Activated B cell treated with CpG ODN at 0.5 μM for 24 hours (primary cell): ENCODE results near the gene DCTPP1. TPM values are rescaled to one million over a fixed set of nuclear protein-coding genes. Genes with fewer than 3 reads are reported as not detected.

ENCODE experiments used
- ATAC-seq: fragments of 200-7000 bp; cut with Tn5 transposase; one replicate; pipeline ENCODE4 v1.10.0; 2021; ENCODE audit warnings: low read depth, mild to moderate bottlenecking, moderate library complexity
- CTCF ChIA-PET: fragments of 350-600 bp; sonication (Branson Sonifier 250); formaldehyde crosslinking; loops from one replicate; lab custom pipeline; 2021; ENCODE audit warnings: antibody characterized with exemption; lab: Charles Lee
- POLR2A ChIA-PET: fragments of 350-600 bp; sonication (Branson Sonifier 250); formaldehyde crosslinking; loops from one replicate; lab custom pipeline; 2021; ENCODE audit warnings: antibody characterized with exemption; lab: Charles Lee
- DNase-seq: peaks from one replicate; pipeline ENCODE4 v3.0.0; 2022
- H3K27ac Mint-ChIP-seq: one replicate; pipeline ENCODE4 v1.8.0; 2020; ENCODE audit warnings: mixed read lengths
- H3K27me3 Mint-ChIP-seq: one replicate; pipeline ENCODE4 v1.8.0; 2021; ENCODE audit warnings: mixed read lengths
- H3K36me3 Mint-ChIP-seq: one replicate; pipeline ENCODE4 v1.8.0; 2021; ENCODE audit warnings: low read depth, mixed read lengths
- H3K4me1 Mint-ChIP-seq: one replicate; pipeline ENCODE4 v1.8.0; 2021; ENCODE audit warnings: mixed read lengths
- H3K4me3 Mint-ChIP-seq: one replicate; pipeline ENCODE4 v1.8.0; 2020; ENCODE audit warnings: mild to moderate bottlenecking, mixed read lengths
- H3K9me3 Mint-ChIP-seq: one replicate; pipeline ENCODE4 v1.8.0; 2020; ENCODE audit warnings: mixed read lengths
- CTCF ChIP-seq: fragments of 200-600 bp; IDR thresholded peaks from one replicate; pipeline ENCODE4 v1.8.0; 2022; ENCODE audit warnings: antibody characterized with exemption, mild to moderate bottlenecking
- intact Hi-C: fragments of 100-400 bp; cut with micrococcal nuclease; formaldehyde crosslinking; loops from one replicate; pipeline ENCODE4 v1.15.1; 2024
- total RNA-seq: library from RNA; stranded (reverse); gene quantifications from 2 replicates; pipeline ENCODE4 v1.2.3, GENCODE V29; 2022

Gene DCTPP1
- total RNA-seq, 1 donor from 2014 or later = 66.7 TPM

GRCh38 chr16:30437511-30438046, 7.7 kb upstream of the DCTPP1 start:
- CTCF ChIA-PET = no interaction called here
- H3K27ac Mint-ChIP-seq = peak overlapping the region; percentile 10
- peaks cover 22% of the 10 kb centered on the region for H3K4me1 Mint-ChIP-seq
- POLR2A ChIA-PET = interaction anchor here (0.5 to 0.6 kb wide), 2 partner anchors 68 to 197 kb away, joined by 6 to 7 read pairs; no protein-coding TSS in a partner anchor
- H3K4me3 Mint-ChIP-seq = no peak overlapping the region
- DNase-seq (no peak), ATAC-seq (no peak)
- no peaks in the 10 kb centered on the region for H3K9me3 Mint-ChIP-seq
- intact Hi-C loops = no loop called here
- H3K36me3 Mint-ChIP-seq = no peaks in the 10 kb centered on the region
- no peaks in the 10 kb centered on the region for H3K27me3 Mint-ChIP-seq
- TF ChIP-seq CTCF = no peak

GRCh38 chr16:30434852-30435251, 5.0 kb upstream of the DCTPP1 start:
- ATAC-seq = no peak
- no peak overlapping the region for H3K4me3 Mint-ChIP-seq

GRCh38 chr16:30430428-30430970, 669 bp upstream of the DCTPP1 start:
- no peak overlapping the region for H3K4me3 Mint-ChIP-seq
- POLR2A ChIA-PET = interaction anchor here (0.5 to 2.7 kb wide), 40 partner anchors 9 to 836 kb away, joined by 3 to 51 read pairs (median 8); partner anchors contain the start of genes CD2BP2, CORO1A, FBRS and ITGAL
- intact Hi-C loops = loop anchor here (1.0 to 2.0 kb wide), 16 partner anchors 12 to 268 kb away; partner anchors contain the start of genes FBRS, PRR14, SEPHS2 and SRCAP
- TF ChIP-seq CTCF = no peak
- peaks cover 2% of the 10 kb centered on the region for H3K4me1 Mint-ChIP-seq
- no peaks in the 10 kb centered on the region for H3K9me3 Mint-ChIP-seq
- H3K27me3 Mint-ChIP-seq = no peaks in the 10 kb centered on the region
- CTCF ChIA-PET = interaction anchor here (0.7 to 3.8 kb wide), 32 partner anchors 9 to 267 kb away, joined by 3 to 35 read pairs (median 5); partner anchors contain the start of genes ITGAL, ZNF48, ZNF688 and ZNF747
- ATAC-seq (peak; percentile 5), DNase-seq (no peak)
- H3K36me3 Mint-ChIP-seq = peaks cover 22% of the 10 kb centered on the region
- no peak overlapping the region for H3K27ac Mint-ChIP-seq

More at GRCh38 chr16:30434852-30435251, 5.0 kb upstream of the DCTPP1 start:
- no peaks in the 10 kb centered on the region for H3K36me3 Mint-ChIP-seq
- TF ChIP-seq CTCF = no peak
- DNase-seq = no peak
- H3K9me3 Mint-ChIP-seq = no peaks in the 10 kb centered on the region
- POLR2A ChIA-PET = interaction anchor here (0.8 to 1.4 kb wide), 2 partner anchors 10 to 93 kb away, joined by 4 read pairs; no protein-coding TSS in a partner anchor
- no peaks in the 10 kb centered on the region for H3K27me3 Mint-ChIP-seq
- intact Hi-C loops = no loop called here
- CTCF ChIA-PET = no interaction called here
- peaks cover 13% of the 10 kb centered on the region for H3K4me1 Mint-ChIP-seq
- H3K27ac Mint-ChIP-seq = no peak overlapping the region

GRCh38 chr16:30429418-30429677, 482 bp downstream of the DCTPP1 start:
- H3K36me3 Mint-ChIP-seq = peaks cover 32% of the 10 kb centered on the region
- ChIA-PET CTCF (interaction anchor here (0.6 to 3.8 kb wide), 37 partner anchors 9 to 512 kb away, joined by 3 to 35 read pairs (median 5); partner anchors contain the start of genes ITGAL, SEPHS2, ZNF48 and ZNF688), POLR2A (interaction anchor here (0.6 to 2.7 kb wide), 44 partner anchors 10 to 639 kb away, joined by 3 to 51 read pairs (median 7); partner anchors contain the start of genes CD2BP2, CORO1A, FBRS and ITGAL)
- peaks cover 2% of the 10 kb centered on the region for H3K4me1 Mint-ChIP-seq
- no peak for TF ChIP-seq CTCF
- DNase-seq (no peak), ATAC-seq (peak; percentile 3)
- H3K9me3 Mint-ChIP-seq = no peaks in the 10 kb centered on the region
- intact Hi-C loops = no loop called here
- no peak overlapping the region for H3K27ac Mint-ChIP-seq
- no peak overlapping the region for H3K4me3 Mint-ChIP-seq
- no peaks in the 10 kb centered on the region for H3K27me3 Mint-ChIP-seq

- H3K36me3 Mint-ChIP-seq = peaks cover 42% of the 10 kb centered on the region
- intact Hi-C loops = no loop called here
- no peak overlapping the region for H3K27ac Mint-ChIP-seq
- CTCF ChIA-PET = no interaction called here
- ATAC-seq (no peak), DNase-seq (no peak)
- no peaks in the 10 kb centered on the region for H3K27me3 Mint-ChIP-seq
- TF ChIP-seq CTCF = no peak
- POLR2A ChIA-PET = no interaction called here
- peaks cover 2% of the 10 kb centered on the region for H3K4me1 Mint-ChIP-seq
- H3K9me3 Mint-ChIP-seq = no peaks in the 10 kb centered on the region
- H3K4me3 Mint-ChIP-seq = peak overlapping the region; percentile 29
Measured at GRCh38 chr16:30428055-30428454, 1.8 kb downstream of the DCTPP1 start.
